MM.1S (cell line): ENCODE data around the gene PYGM.

Experiments
- DNase-seq: peaks from one replicate; pipeline ENCODE4 v3.0.0-alpha.2; 2015
- H2AFZ ChIP-seq: fragments of 300-600 bp; sonication (generic); 2 replicates; pipeline ENCODE4 v1.6.0; 2016; ENCODE audit warnings: antibody characterized with exemption, low read length
- H3F3A ChIP-seq: fragments of 300-600 bp; sonication (generic); 2 replicates; pipeline ENCODE4 v1.6.1; 2016; ENCODE audit warnings: mild to moderate bottlenecking, antibody characterized with exemption, low read length, moderate library complexity, mixed read lengths; ENCODE audit not compliant: insufficient read depth
- H3K27ac ChIP-seq: fragments of 300-600 bp; sonication (generic); 2 replicates; pipeline ENCODE4 v1.5.1; 2016; ENCODE audit warnings: mild to moderate bottlenecking, low read length
- H3K27me3 ChIP-seq: fragments of 300-600 bp; sonication (generic); replicated peaks from 2 replicates; pipeline ENCODE4 v1.6.0; 2016; ENCODE audit warnings: low read length; ENCODE audit not compliant: insufficient read depth
- H3K36me3 ChIP-seq: fragments of 300-600 bp; sonication (generic); replicated peaks from 2 replicates; pipeline ENCODE4 v1.6.1; 2016; ENCODE audit warnings: mild to moderate bottlenecking, low read length, mixed read lengths; ENCODE audit not compliant: insufficient read depth
- H3K4me1 ChIP-seq: fragments of 300-600 bp; sonication (generic); 2 replicates; pipeline ENCODE4 v1.6.1; 2016; ENCODE audit warnings: low read length, mixed read lengths
- H3K4me2 ChIP-seq: fragments of 300-600 bp; sonication (generic); 2 replicates; pipeline ENCODE4 v1.6.0; 2016; ENCODE audit warnings: low read depth, low read length
- H3K4me3 ChIP-seq: fragments of 300-600 bp; sonication (generic); 2 replicates; pipeline ENCODE4 v1.5.1; 2016; ENCODE audit warnings: low read length, mixed read lengths
- H3K79me2 ChIP-seq: fragments of 300-600 bp; sonication (generic); 2 replicates; pipeline ENCODE4 v1.6.1; 2016; ENCODE audit warnings: mixed run types, low read length, mixed read lengths
- H3K9ac ChIP-seq: fragments of 300-600 bp; sonication (generic); 2 replicates; pipeline ENCODE4 v1.6.1; 2016; ENCODE audit warnings: low read length, mixed read lengths
- H3K9me2 ChIP-seq: fragments of 300-600 bp; sonication (generic); replicated peaks from 2 replicates; pipeline ENCODE4 v1.6.1; 2016; ENCODE audit warnings: mild to moderate bottlenecking, low read length, mixed read lengths; ENCODE audit not compliant: insufficient read depth
- H3K9me3 ChIP-seq: fragments of 300-600 bp; sonication (generic); replicated peaks from 2 replicates; pipeline ENCODE4 v1.6.1; 2016; ENCODE audit warnings: mild to moderate bottlenecking, low read length, mixed read lengths; ENCODE audit not compliant: insufficient read depth
- H4K20me1 ChIP-seq: fragments of 300-600 bp; sonication (generic); 2 replicates; pipeline ENCODE4 v1.6.1; 2016; ENCODE audit warnings: mild to moderate bottlenecking, low read length, moderate library complexity, mixed read lengths; ENCODE audit not compliant: insufficient read depth
- CTCF ChIP-seq: fragments of 300-600 bp; sonication (generic); IDR thresholded peaks from 2 replicates; pipeline ENCODE4 v1.5.1; 2016; ENCODE audit warnings: antibody characterized with exemption, low read length, mixed read lengths
- EZH2 ChIP-seq: fragments of 300-600 bp; sonication (generic); optimal IDR thresholded peaks from 2 replicates; pipeline ENCODE3; 2017; ENCODE audit warnings: low read depth, mild to moderate bottlenecking, antibody characterized with exemption, low read length, mixed read lengths
- EZH2phosphoT487 ChIP-seq: fragments of 300-600 bp; sonication (generic); IDR thresholded peaks from 2 replicates; pipeline ENCODE4 v1.6.1; 2018; ENCODE audit warnings: antibody characterized with exemption, low read length

Gene PYGM

GRCh38 chr11:64698427-64698826, 61.3 kb downstream of the PYGM start:
- no peak for DNase-seq
- Histone ChIP-seq H3K79me2 (no peaks in the 10 kb centered on the region), H3K27ac (no peak overlapping the region), H3K4me2 (no peak overlapping the region), H4K20me1 (no peaks in the 10 kb centered on the region), H2AFZ (no peak overlapping the region), H3K4me3 (no peak overlapping the region), H3K27me3 (peaks cover 86% of the 10 kb centered on the region), H3K9ac (no peak overlapping the region), H3K9me3 (no peaks in the 10 kb centered on the region), H3K9me2 (no peaks in the 10 kb centered on the region), H3K36me3 (no peaks in the 10 kb centered on the region), H3F3A (no peaks in the 10 kb centered on the region), H3K4me1 (no peaks in the 10 kb centered on the region)
- no peak for TF ChIP-seq EZH2
- no peak for TF ChIP-seq CTCF
- no peak for TF ChIP-seq EZH2phosphoT487

- Histone ChIP-seq H3K79me2 (no peaks in the 10 kb centered on the region), H3K4me1 (no peaks in the 10 kb centered on the region), H3K27me3 (peaks cover 86% of the 10 kb centered on the region), H3K4me2 (no peak overlapping the region), H3F3A (no peaks in the 10 kb centered on the region), H3K9me2 (no peaks in the 10 kb centered on the region), H3K27ac (no peak overlapping the region), H3K36me3 (no peaks in the 10 kb centered on the region), H4K20me1 (no peaks in the 10 kb centered on the region), H2AFZ (no peak overlapping the region), H3K9ac (no peak overlapping the region), H3K4me3 (no peak overlapping the region), H3K9me3 (no peaks in the 10 kb centered on the region)
- no peak for DNase-seq
- TF ChIP-seq EZH2phosphoT487 (no peak), CTCF (no peak), EZH2 (no peak)
Measured at GRCh38 chr11:64697663-64698375, 62.0 kb downstream of the PYGM start.
